IPS DF 6.9 (cell line): ENCODE data around the gene DOLK.

Source experiments
- DNase-seq: peaks from one replicate; pipeline ENCODE4 v3.0.0-alpha.2; 2013; ENCODE audit warnings: low read depth, low spot score
- H3K27ac ChIP-seq: one replicate; pipeline ENCODE4 v1.5.1; 2013; ENCODE audit warnings: low read length, control low read depth
- H3K27me3 ChIP-seq: 2 replicates; pipeline ENCODE4 v1.6.1; 2013; ENCODE audit warnings: mild to moderate bottlenecking, low read length; ENCODE audit not compliant: control insufficient read depth, insufficient read depth
- H3K36me3 ChIP-seq: 2 replicates; pipeline ENCODE4 v1.6.1; 2013; ENCODE audit warnings: low read length; ENCODE audit not compliant: control insufficient read depth, insufficient read depth
- H3K4me1 ChIP-seq: 2 replicates; pipeline ENCODE4 v1.6.1; 2013; ENCODE audit warnings: low read length; ENCODE audit not compliant: control insufficient read depth, insufficient read depth
- H3K4me3 ChIP-seq: 2 replicates; pipeline ENCODE4 v1.5.1; 2013; ENCODE audit warnings: mild to moderate bottlenecking, low read length
- H3K9me3 ChIP-seq: 2 replicates; pipeline ENCODE4 v1.6.1; 2013; ENCODE audit warnings: low read length, inconsistent platforms; ENCODE audit not compliant: control insufficient read depth, insufficient read depth
- WGBS: extraction: QIAGEN DNeasy Blood & Tissue Kit; methylation state at CpG from one replicate; pipeline ENCODE4 v1.1.7; 2013; ENCODE audit warnings: mixed read lengths, missing lambda C conversion rate; ENCODE audit not compliant: insufficient read length, insufficient coverage; 5-methylcytosine and 5-hydroxymethylcytosine counted together

DOLK gene

DNA sequence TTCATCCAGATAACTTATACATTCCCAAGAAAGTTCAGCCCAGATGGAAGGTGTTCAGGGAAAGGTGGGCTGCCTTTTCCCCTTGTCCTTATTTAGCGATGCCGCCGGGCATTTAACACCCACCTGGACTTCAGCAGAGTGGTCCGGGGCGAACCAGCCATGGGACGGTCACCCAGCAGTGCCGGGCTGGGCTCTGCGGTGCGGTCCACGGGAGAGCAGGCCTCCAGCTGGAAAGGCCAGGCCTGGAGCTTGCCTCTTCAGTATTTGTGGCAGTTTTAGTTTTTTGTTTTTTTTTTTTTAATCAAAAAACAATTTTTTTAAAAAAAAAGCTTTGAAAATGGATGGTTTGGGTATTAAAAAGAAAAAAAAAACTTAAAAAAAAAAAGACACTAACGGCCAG is 30.7 kb downstream of the DOLK start:
- H3K36me3 ChIP-seq = peaks cover 22% of the 10 kb centered on the region
- no peak overlapping the region for H3K27ac ChIP-seq
- DNase-seq = no peak
- H3K27me3 ChIP-seq = no peaks in the 10 kb centered on the region
- H3K4me1 ChIP-seq = peaks cover 6% of the 10 kb centered on the region
- H3K9me3 ChIP-seq = no peaks in the 10 kb centered on the region
- no CpG with 5 or more reads among the region's 11 CpGs for WGBS
- no peak overlapping the region for H3K4me3 ChIP-seq

DNA sequence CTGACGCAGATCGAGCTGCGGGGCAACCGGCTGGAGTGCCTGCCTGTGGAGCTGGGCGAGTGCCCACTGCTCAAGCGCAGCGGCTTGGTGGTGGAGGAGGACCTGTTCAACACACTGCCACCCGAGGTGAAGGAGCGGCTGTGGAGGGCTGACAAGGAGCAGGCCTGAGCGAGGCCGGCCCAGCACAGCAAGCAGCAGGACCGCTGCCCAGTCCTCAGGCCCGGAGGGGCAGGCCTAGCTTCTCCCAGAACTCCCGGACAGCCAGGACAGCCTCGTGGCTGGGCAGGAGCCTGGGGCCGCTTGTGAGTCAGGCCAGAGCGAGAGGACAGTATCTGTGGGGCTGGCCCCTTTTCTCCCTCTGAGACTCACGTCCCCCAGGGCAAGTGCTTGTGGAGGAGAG is 31.2 kb downstream of the DOLK start:
- Histone ChIP-seq H3K4me1 (peaks cover 7% of the 10 kb centered on the region), H3K9me3 (no peaks in the 10 kb centered on the region), H3K27ac (no peak overlapping the region), H3K36me3 (peaks cover 22% of the 10 kb centered on the region), H3K4me3 (no peak overlapping the region), H3K27me3 (no peaks in the 10 kb centered on the region)
- WGBS = no CpG with 5 or more reads among the region's 18 CpGs
- no peak for DNase-seq

GRCh38 chr9:128913995-128914772 is 33.2 kb downstream of the DOLK start:
- H3K9me3 ChIP-seq = no peaks in the 10 kb centered on the region
- H3K4me1 ChIP-seq = peaks cover 9% of the 10 kb centered on the region
- H3K36me3 ChIP-seq = peaks cover 29% of the 10 kb centered on the region
- H3K27me3 ChIP-seq = no peaks in the 10 kb centered on the region
- no CpG with 5 or more reads among the region's 23 CpGs for WGBS
- no peak for DNase-seq
- H3K27ac ChIP-seq = no peak overlapping the region
- no peak overlapping the region for H3K4me3 ChIP-seq

DNA sequence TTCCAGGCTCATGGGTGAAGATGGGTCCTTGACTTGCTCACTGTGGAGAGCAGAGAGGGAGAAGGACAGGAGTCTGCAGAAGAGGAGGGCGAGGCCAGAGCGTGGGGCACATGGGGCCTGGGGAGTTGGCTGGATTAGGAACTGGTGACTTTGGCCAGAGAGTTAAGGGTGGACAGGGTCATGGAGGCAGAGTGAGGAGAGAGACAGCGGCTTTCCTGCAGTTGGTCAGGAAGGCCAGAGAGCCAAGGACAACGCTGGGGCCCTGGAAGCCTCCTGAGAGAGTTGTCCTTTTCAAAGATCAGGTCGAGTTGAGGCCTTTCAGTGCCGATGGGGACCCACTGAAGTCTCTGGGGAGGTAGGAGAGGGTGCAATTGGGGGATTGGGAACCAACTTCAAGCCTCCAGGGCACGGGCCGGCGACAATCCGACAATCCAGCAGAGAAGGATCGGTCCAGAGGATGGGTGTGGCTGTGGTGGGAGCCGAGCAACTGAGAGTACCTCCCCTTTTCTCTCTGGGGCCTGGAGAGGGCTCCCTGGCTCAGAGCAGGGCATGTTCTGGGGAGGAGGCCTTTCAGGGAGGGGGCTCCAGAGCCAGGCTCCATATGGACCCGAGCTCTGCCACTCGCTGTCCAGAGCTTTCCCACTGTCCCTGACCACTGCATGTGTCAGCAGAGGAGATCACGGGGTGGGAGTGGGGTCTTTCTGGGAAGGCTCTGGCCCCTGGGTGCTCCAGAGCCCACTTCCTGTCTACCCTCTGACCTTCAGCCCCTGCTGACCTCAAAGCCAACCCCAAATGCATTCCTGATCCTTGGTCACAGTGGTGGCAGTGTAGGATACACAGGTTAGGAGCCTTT is 34.1 kb downstream of the DOLK start:
- Histone ChIP-seq H3K4me3 (no peak overlapping the region), H3K27ac (no peak overlapping the region), H3K27me3 (no peaks in the 10 kb centered on the region), H3K9me3 (no peaks in the 10 kb centered on the region), H3K36me3 (peaks cover 38% of the 10 kb centered on the region), H3K4me1 (peaks cover 9% of the 10 kb centered on the region)
- no peak for DNase-seq
- WGBS = no CpG with 5 or more reads among the region's 15 CpGs

- Histone ChIP-seq H3K4me1 (peaks cover 9% of the 10 kb centered on the region), H3K4me3 (no peak overlapping the region), H3K36me3 (peaks cover 39% of the 10 kb centered on the region), H3K27ac (no peak overlapping the region), H3K27me3 (no peaks in the 10 kb centered on the region), H3K9me3 (no peaks in the 10 kb centered on the region)
- WGBS = no CpG with 5 or more reads among the region's 15 CpGs
- no peak for DNase-seq
Observed at GRCh38 chr9:128912270-128912853, 35.0 kb downstream of the DOLK start.

GRCh38 chr9:128911529-128912035 is 35.8 kb downstream of the DOLK start:
- Histone ChIP-seq H3K9me3 (no peaks in the 10 kb centered on the region), H3K4me3 (no peak overlapping the region), H3K27ac (no peak overlapping the region), H3K36me3 (peaks cover 37% of the 10 kb centered on the region), H3K4me1 (peaks cover 9% of the 10 kb centered on the region), H3K27me3 (no peaks in the 10 kb centered on the region)
- no CpG with 5 or more reads among the region's 8 CpGs for WGBS
- no peak for DNase-seq

GRCh38 chr9:128910906-128911305 is 36.5 kb downstream of the DOLK start:
- DNase-seq = no peak
- WGBS = no CpG with 5 or more reads among the region's 6 CpGs
- Histone ChIP-seq H3K27me3 (no peaks in the 10 kb centered on the region), H3K4me3 (no peak overlapping the region), H3K9me3 (no peaks in the 10 kb centered on the region), H3K36me3 (peaks cover 30% of the 10 kb centered on the region), H3K4me1 (peaks cover 9% of the 10 kb centered on the region), H3K27ac (no peak overlapping the region)

DNA sequence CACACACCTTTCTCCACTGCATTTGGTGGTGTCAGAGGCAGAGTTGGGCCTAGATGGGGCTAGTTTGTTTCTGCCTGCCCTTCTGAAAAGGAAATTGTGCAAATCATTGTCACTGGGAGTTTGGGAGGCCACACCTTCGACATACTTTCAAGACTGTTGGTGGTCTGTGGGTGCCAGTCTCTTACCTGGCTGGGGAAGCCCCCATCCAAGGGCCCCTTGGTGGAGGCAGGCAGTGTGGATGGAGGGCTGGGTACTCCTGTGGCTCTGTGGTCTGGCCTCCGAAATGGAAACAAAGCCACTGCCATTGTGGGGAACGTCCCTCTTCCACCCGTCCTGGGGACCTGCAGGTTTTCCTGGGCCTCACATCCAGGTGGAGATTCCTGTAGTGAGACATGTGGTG is 37.5 kb downstream of the DOLK start:
- DNase-seq = no peak
- H3K4me1 ChIP-seq = peaks cover 9% of the 10 kb centered on the region
- no peak overlapping the region for H3K27ac ChIP-seq
- no peaks in the 10 kb centered on the region for H3K27me3 ChIP-seq
- no peaks in the 10 kb centered on the region for H3K9me3 ChIP-seq
- H3K4me3 ChIP-seq = no peak overlapping the region
- WGBS = no CpG with 5 or more reads among the region's 4 CpGs
- H3K36me3 ChIP-seq = peaks cover 26% of the 10 kb centered on the region

GRCh38 chr9:128908372-128908771 is 39.0 kb downstream of the DOLK start:
- Histone ChIP-seq H3K4me1 (peaks cover 9% of the 10 kb centered on the region), H3K36me3 (peaks cover 26% of the 10 kb centered on the region)

DNA sequence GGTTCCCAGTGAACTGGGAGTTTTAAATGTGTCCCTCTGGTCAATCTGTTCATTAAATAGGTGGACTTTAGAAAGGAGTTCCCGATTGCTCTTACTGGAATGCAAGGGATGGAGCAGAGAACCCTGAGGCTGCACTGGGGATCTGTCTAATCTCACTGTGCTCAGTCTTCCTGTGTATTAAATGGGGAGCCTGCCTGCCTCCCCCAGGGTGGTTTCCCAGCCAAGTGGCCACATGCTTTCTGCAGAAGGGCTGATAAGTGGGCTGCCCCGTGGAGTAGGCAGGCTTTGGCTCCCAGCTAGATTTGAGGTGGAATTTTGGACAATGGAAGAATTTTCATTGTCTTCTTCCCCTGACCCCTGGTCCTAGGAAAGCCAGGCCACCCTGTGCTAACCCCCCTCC is 40.7 kb downstream of the DOLK start:
- Histone ChIP-seq H3K4me1 (peaks cover 3% of the 10 kb centered on the region), H3K36me3 (peaks cover 26% of the 10 kb centered on the region), H3K9me3 (no peaks in the 10 kb centered on the region), H3K27me3 (no peaks in the 10 kb centered on the region), H3K4me3 (no peak overlapping the region), H3K27ac (no peak overlapping the region)
- DNase-seq = no peak
- no CpG with 5 or more reads among the region's 2 CpGs for WGBS

More at GRCh38 chr9:128908372-128908771, 39.0 kb downstream of the DOLK start:
- H3K4me3 ChIP-seq = no peak overlapping the region
- no CpG with 5 or more reads among the region's 24 CpGs for WGBS
- DNase-seq = no peak
- H3K27me3 ChIP-seq = no peaks in the 10 kb centered on the region
- no peak overlapping the region for H3K27ac ChIP-seq
- H3K9me3 ChIP-seq = no peaks in the 10 kb centered on the region
